PC-9 (cell line): ENCODE measurements around the gene DET1. TPM values are rescaled to one million over a fixed set of nuclear protein-coding genes. Genes with fewer than 3 reads are reported as not detected.

Experiments used
- BruUV-seq: library from RNA; stranded (reverse); fragments of 400-500 nt; replicated peaks from 2 replicates; lab custom pipeline; 2021; lab: Mats Ljungman, UMichigan
- CTCF ChIA-PET: fragments of 300-600 bp; sonication (Branson Sonifier 250); formaldehyde crosslinking; loops from one replicate; lab custom pipeline; 2022; ENCODE audit warnings: antibody characterized with exemption; lab: Charles Lee
- POLR2A ChIA-PET: fragments of 300-600 bp; sonication (Branson Sonifier 250); formaldehyde crosslinking; loops from one replicate; lab custom pipeline; 2022; ENCODE audit warnings: antibody characterized with exemption; ENCODE audit not compliant: unreplicated experiment; lab: Charles Lee
- DNase-seq, 2 experiments: peaks; one replicate each; pipeline versions ENCODE4 v3.0.0 to v3.0.0-alpha.2; 2015 to 2022; ENCODE audit warnings: mixed read lengths in 1 of 2
- H2AFZ ChIP-seq: fragments of 200-600 bp; sonication (generic); 2 replicates; pipeline ENCODE4 v1.8.1; 2017; ENCODE audit warnings: antibody characterized with exemption
- H3F3A ChIP-seq: fragments of 200-600 bp; sonication (generic); 2 replicates; pipeline ENCODE4 v1.8.1; 2017; ENCODE audit warnings: antibody characterized with exemption, mild to moderate bottlenecking, low read depth; ENCODE audit not compliant: insufficient read depth
- H3K27ac ChIP-seq: fragments of 200-600 bp; sonication (generic); 2 replicates; pipeline ENCODE4 v1.6.1; 2016; ENCODE audit warnings: mixed run types
- H3K27me3 ChIP-seq: fragments of 200-600 bp; sonication (generic); 2 replicates; pipeline ENCODE4 v1.6.1; 2016; ENCODE audit warnings: low read depth, mixed run types; ENCODE audit not compliant: insufficient read depth
- H3K36me3 ChIP-seq: fragments of 200-600 bp; sonication (generic); 2 replicates; pipeline ENCODE4 v1.6.1; 2016; ENCODE audit warnings: low read depth, mixed run types
- H3K4me1 ChIP-seq: fragments of 200-600 bp; sonication (generic); replicated peaks from 2 replicates; pipeline ENCODE4 v1.6.1; 2016; ENCODE audit warnings: mixed run types; ENCODE audit not compliant: insufficient read depth
- H3K4me2 ChIP-seq: fragments of 200-600 bp; sonication (generic); 2 replicates; pipeline ENCODE4 v1.6.1; 2017; ENCODE audit warnings: mixed run types
- H3K4me3 ChIP-seq: fragments of 200-600 bp; sonication (generic); 2 replicates; pipeline ENCODE4 v1.6.1; 2016; ENCODE audit warnings: mixed run types
- H3K79me2 ChIP-seq: fragments of 200-600 bp; sonication (generic); 2 replicates; pipeline ENCODE4 v1.6.1; 2017; ENCODE audit warnings: low read depth, mixed run types
- H3K9me2 ChIP-seq: fragments of 200-600 bp; sonication (generic); 2 replicates; pipeline ENCODE4 v1.8.1; 2017; ENCODE audit warnings: mild to moderate bottlenecking; ENCODE audit not compliant: insufficient read depth
- H3K9me3 ChIP-seq: fragments of 200-600 bp; sonication (generic); 2 replicates; pipeline ENCODE4 v1.8.1; 2016; ENCODE audit warnings: low read depth; ENCODE audit not compliant: insufficient read depth
- H4K20me1 ChIP-seq: fragments of 200-600 bp; sonication (generic); 2 replicates; pipeline ENCODE4 v1.8.1; 2017; ENCODE audit not compliant: insufficient read depth
- EZH2 ChIP-seq: fragments of 200-600 bp; sonication (generic); IDR thresholded peaks from 2 replicates; pipeline ENCODE4 v1.8.0; 2017; ENCODE audit warnings: antibody characterized with exemption, low read depth
- intact Hi-C: fragments of 100-400 bp; cut with micrococcal nuclease; formaldehyde crosslinking; loops from one replicate; pipeline ENCODE4 v1.10.0; 2022; ENCODE audit not compliant: unreplicated experiment
- total RNA-seq: library from RNA; stranded (reverse); gene quantifications from 2 replicates; pipeline ENCODE4 v1.2.3, GENCODE V29; 2021
- TF ChIP-seq, protein P1 (sequence below): fragments of 200-600 bp; sonication (generic); conservative IDR thresholded peaks from 2 replicates; pipeline ENCODE4 v1.6.1; 2017; ENCODE audit warnings: mixed run types, antibody characterized with exemption, mild to moderate bottlenecking, moderate library complexity

DET1 gene
- total RNA-seq, 1 experiment from 2014 or later: 3.7 TPM

DNA sequence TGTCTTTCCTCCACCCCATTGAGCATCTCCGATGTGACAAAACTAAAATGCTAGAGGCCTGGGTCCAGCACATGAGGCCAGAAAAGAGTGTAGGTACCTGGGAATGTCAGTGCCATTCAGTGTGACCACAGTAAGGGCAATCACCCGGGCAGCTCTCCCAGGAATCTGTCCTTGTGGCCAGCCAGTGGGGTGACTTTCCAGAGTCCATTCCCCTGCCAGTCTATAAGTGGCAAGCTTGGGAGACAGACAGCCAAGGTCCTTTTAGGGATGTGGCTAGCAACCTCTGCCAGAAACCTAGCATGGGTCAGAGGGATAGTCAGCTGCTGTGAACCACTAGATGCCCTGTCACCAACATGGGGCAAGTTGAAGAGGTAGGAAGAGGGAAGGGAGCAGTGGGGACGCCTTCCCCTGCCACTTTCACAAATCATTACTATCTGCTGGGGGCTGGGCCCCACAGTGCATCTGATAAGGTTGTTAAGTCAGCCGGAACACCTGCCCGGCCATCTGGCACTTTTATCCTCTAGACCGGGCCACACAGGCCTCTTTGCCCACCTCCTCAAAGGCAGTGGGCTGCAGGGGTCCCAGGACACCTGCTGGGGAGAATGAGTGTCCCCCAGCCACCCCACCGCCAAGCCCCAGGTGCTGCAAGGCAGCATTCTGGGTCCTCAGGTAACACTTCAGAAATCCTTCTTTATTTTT lies 24.8 kb upstream of the DET1 start:
- no peak for TF ChIP-seq EZH2
- TF ChIP-seq, protein P1, sequence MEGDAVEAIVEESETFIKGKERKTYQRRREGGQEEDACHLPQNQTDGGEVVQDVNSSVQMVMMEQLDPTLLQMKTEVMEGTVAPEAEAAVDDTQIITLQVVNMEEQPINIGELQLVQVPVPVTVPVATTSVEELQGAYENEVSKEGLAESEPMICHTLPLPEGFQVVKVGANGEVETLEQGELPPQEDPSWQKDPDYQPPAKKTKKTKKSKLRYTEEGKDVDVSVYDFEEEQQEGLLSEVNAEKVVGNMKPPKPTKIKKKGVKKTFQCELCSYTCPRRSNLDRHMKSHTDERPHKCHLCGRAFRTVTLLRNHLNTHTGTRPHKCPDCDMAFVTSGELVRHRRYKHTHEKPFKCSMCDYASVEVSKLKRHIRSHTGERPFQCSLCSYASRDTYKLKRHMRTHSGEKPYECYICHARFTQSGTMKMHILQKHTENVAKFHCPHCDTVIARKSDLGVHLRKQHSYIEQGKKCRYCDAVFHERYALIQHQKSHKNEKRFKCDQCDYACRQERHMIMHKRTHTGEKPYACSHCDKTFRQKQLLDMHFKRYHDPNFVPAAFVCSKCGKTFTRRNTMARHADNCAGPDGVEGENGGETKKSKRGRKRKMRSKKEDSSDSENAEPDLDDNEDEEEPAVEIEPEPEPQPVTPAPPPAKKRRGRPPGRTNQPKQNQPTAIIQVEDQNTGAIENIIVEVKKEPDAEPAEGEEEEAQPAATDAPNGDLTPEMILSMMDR: no peak
- Histone ChIP-seq H3K4me3 (no peak overlapping the region), H3K9me3 (no peaks in the 10 kb centered on the region)

DNA sequence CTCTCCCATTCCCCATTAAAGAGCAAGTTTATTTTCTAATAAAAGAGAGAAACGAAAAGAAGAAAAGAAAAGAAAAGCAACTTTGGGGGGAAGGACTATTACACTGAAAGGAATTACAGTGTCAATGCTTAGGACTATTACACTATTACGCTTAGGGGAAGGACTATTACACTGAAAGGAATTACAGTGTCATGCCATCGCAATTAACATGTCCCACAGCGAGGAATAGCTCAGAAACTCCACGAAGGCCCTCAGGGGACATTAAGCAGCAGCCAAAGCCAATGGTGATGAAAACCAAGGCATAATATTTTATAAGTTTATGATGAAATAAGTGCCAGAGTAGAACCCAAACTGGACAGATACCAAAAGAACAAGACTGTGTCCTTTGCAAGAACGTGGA lies 22.1 kb upstream of the DET1 start:
- ChIA-PET CTCF (no interaction called here), POLR2A (no interaction called here)
- TF ChIP-seq EZH2: no peak
- TF ChIP-seq, protein P1: no peak
- Histone ChIP-seq H3K4me3 (no peak overlapping the region), H3K4me2 (no peak overlapping the region), H3K4me1 (no peaks in the 10 kb centered on the region), H2AFZ (no peak overlapping the region), H3K9me3 (no peaks in the 10 kb centered on the region), H4K20me1 (no peaks in the 10 kb centered on the region), H3K79me2 (no peaks in the 10 kb centered on the region), H3K36me3 (no peaks in the 10 kb centered on the region), H3F3A (no peaks in the 10 kb centered on the region), H3K9me2 (no peaks in the 10 kb centered on the region), H3K27ac (no peak overlapping the region), H3K27me3 (peaks cover 68% of the 10 kb centered on the region)
- DNase-seq: no peak
- BruUV-seq: no TSS peak
- intact Hi-C loops: no loop called here

More for the DNA sequence above, 24.8 kb upstream of the DET1 start:
- no peak for DNase-seq
- Histone ChIP-seq H3K4me2 (no peak overlapping the region), H3K27me3 (peaks cover 74% of the 10 kb centered on the region), H3K4me1 (no peaks in the 10 kb centered on the region), H3K27ac (no peak overlapping the region), H2AFZ (no peak overlapping the region), H3K9me2 (no peaks in the 10 kb centered on the region), H3K36me3 (no peaks in the 10 kb centered on the region), H3K79me2 (no peaks in the 10 kb centered on the region), H3F3A (no peaks in the 10 kb centered on the region), H4K20me1 (no peaks in the 10 kb centered on the region)
- BruUV-seq: no TSS peak
- intact Hi-C loops: no loop called here
- POLR2A ChIA-PET: no interaction called here
- CTCF ChIA-PET: no interaction called here

DNA sequence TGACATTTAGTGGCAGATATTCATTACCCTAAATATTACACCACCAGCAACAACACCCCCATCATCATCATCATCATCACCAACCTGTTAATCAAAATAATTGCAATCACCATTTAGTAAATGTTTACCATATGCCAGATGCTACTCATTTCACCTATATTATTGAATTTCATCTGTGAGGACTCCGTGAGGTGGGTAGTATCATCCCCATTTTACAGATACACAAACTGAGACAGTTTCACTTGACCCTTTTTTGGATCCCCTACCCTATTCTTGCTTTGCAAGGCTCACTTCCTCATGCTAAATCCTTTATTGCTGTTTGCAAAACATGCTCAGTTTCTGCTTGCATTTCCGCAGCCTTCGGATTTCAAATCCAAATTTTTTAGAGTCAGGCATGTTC lies 18.3 kb upstream of the DET1 start:
- BruUV-seq: no TSS peak
- CTCF ChIA-PET: no interaction called here

More for the DNA sequence above, 18.3 kb upstream of the DET1 start:
- no peak overlapping the region for H2AFZ ChIP-seq
- intact Hi-C loops: no loop called here
- POLR2A ChIA-PET: no interaction called here
- no peak for TF ChIP-seq EZH2
- TF ChIP-seq, protein P1: no peak
- no peaks in the 10 kb centered on the region for H3F3A ChIP-seq
- no peak for DNase-seq
- H3K4me3 ChIP-seq: no peak overlapping the region
- H3K79me2 ChIP-seq: no peaks in the 10 kb centered on the region
- H3K9me3 ChIP-seq: no peaks in the 10 kb centered on the region
- H3K9me2 ChIP-seq: no peaks in the 10 kb centered on the region
- no peaks in the 10 kb centered on the region for H3K36me3 ChIP-seq
- H3K27ac ChIP-seq: no peak overlapping the region
- H3K4me1 ChIP-seq: no peaks in the 10 kb centered on the region
- H4K20me1 ChIP-seq: no peaks in the 10 kb centered on the region
- H3K4me2 ChIP-seq: no peak overlapping the region
- peaks cover 55% of the 10 kb centered on the region for H3K27me3 ChIP-seq
